SK-N-MC (cell line): ENCODE measurements around the gene GAREM2.

Experiments
- EZH2 ChIP-seq: fragments of 200-600 bp; sonication (generic); IDR thresholded peaks from one replicate; pipeline ENCODE4 v1.6.1; 2017; ENCODE audit warnings: antibody characterized with exemption
- FOXP2 ChIP-seq: optimal IDR thresholded peaks from 2 replicates; pipeline ENCODE3; 2011; ENCODE audit warnings: mild to moderate bottlenecking, moderate library complexity; ENCODE audit not compliant: insufficient read depth; ENCODE audit errors: extremely low read length, control extremely low read depth
- POLR2AphosphoS5 ChIP-seq: IDR thresholded peaks from 2 replicates; pipeline ENCODE4 v1.6.1; 2012; ENCODE audit warnings: mild to moderate bottlenecking, low read depth, low read length, borderline replicate concordance

DNA sequence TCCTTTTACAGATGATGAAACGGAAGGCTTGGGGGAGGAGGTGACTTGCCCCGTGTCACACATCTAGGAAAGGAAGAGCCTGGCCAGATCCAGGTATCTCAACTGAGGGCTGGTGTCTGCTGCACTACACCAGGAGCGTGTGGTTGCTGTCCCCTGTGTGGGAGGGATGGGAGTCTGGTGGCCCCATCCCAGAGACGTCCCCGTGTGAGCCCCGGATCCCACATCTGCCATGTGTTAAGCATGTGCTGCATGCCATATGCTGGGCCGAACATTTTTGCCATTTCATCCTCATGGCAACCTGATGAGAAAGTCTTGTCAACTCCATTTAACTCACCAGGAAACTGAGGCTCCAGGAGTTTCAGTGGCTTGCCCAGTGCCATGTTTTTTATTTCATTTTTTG, 4.2 kb downstream of the GAREM2 start:
- no peak for TF ChIP-seq POLR2AphosphoS5
- no peak for TF ChIP-seq EZH2
- no peak for TF ChIP-seq FOXP2
